ENCODE measurements around the gene MAPRE3. TPM values are rescaled to one million over a fixed set of nuclear protein-coding genes. Genes with fewer than 3 reads are reported as not detected.
A peak's percentile ranks its signal among the peaks of the same experiment; 100 is the strongest.

Gene MAPRE3
- total and polyA plus RNA-seq, 9 of the 15 experiments (the other 6 are each of a cell fraction or from before 2014, with no cell fraction given), result 0.70 to 43.2 (median 12.6) TPM

- TF ChIP-seq ZNF184 (CRISPR knock-in tag; IDR thresholded peaks at IDR 0.05), result no peak
- TF ChIP-seq MCM2 (IDR thresholded peaks at IDR 0.05; ENCODE audit: low read depth), result no peak
- no peak for TF ChIP-seq POLR2B (IDR thresholded peaks at IDR 0.05; ENCODE audit: low read depth, partially characterized antibody)
- TF ChIP-seq ELF4 (CRISPR knock-in tag; IDR thresholded peaks at IDR 0.05), result no peak
- no peak for TF ChIP-seq ZBED1 (IDR thresholded peaks at IDR 0.05)
- no peak for TF ChIP-seq ZFPM2 (CRISPR knock-in tag; IDR thresholded peaks at IDR 0.05)
- peak; percentile 47 for TF ChIP-seq ATF3 (IDR thresholded peaks at IDR 0.05)
- TF ChIP-seq ATF3 (CRISPR knock-in tag; conservative IDR thresholded peaks at IDR 0.05), result no peak
- TF ChIP-seq, protein P1, sequence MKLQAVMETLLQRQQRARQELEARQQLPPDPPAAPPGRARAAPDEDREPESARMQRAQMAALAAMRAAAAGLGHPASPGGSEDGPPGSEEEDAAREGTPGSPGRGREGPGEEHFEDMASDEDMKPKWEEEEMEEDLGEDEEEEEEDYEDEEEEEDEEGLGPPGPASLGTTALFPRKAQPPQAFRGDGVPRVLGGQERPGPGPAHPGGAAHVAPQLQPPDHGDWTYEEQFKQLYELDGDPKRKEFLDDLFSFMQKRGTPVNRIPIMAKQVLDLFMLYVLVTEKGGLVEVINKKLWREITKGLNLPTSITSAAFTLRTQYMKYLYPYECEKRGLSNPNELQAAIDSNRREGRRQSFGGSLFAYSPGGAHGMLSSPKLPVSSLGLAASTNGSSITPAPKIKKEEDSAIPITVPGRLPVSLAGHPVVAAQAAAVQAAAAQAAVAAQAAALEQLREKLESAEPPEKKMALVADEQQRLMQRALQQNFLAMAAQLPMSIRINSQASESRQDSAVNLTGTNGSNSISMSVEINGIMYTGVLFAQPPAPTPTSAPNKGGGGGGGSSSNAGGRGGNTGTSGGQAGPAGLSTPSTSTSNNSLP (IDR thresholded peaks at IDR 0.05; ENCODE audit: borderline replicate concordance, low read depth, low read length), result 0 out of 2 replicates have a peak, but pooled peaks have one; percentile 82
- TF ChIP-seq KLF16 (IDR thresholded peaks at IDR 0.05), result 0 out of 2 replicates have a peak, but pooled peaks have one; percentile 49
- peak; percentile 5; the same call in 1 of the 2 replicates for TF ChIP-seq NFIC (IDR thresholded peaks at IDR 0.05)
- no peak for TF ChIP-seq KAT8 (IDR thresholded peaks at IDR 0.05; ENCODE audit: low read depth)
- TF ChIP-seq SNIP1 (IDR thresholded peaks at IDR 0.05; ENCODE audit: low read depth), result no peak
- peak; percentile 73 to 76 for TF ChIP-seq FOXK2 (conservative IDR thresholded peaks at IDR 0.05 in 1 of 2, IDR thresholded peaks at IDR 0.05 in 1 of 2; ENCODE audit: low read depth in 2 of 2)
- TF ChIP-seq PHTF2 (CRISPR knock-in tag; IDR thresholded peaks at IDR 0.05), result peak; percentile 74; the same call in 1 of the 2 replicates
- TF ChIP-seq SMAD4 (CRISPR knock-in tag; conservative IDR thresholded peaks at IDR 0.05), result peak; percentile 88
- TF ChIP-seq NCOA4 (IDR thresholded peaks at IDR 0.05; ENCODE audit: partially characterized antibody), result no peak
- TF ChIP-seq, protein P2, sequence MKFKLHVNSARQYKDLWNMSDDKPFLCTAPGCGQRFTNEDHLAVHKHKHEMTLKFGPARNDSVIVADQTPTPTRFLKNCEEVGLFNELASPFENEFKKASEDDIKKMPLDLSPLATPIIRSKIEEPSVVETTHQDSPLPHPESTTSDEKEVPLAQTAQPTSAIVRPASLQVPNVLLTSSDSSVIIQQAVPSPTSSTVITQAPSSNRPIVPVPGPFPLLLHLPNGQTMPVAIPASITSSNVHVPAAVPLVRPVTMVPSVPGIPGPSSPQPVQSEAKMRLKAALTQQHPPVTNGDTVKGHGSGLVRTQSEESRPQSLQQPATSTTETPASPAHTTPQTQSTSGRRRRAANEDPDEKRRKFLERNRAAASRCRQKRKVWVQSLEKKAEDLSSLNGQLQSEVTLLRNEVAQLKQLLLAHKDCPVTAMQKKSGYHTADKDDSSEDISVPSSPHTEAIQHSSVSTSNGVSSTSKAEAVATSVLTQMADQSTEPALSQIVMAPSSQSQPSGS (CRISPR knock-in tag; IDR thresholded peaks at IDR 0.05), result no peak
- TF ChIP-seq, protein P3, sequence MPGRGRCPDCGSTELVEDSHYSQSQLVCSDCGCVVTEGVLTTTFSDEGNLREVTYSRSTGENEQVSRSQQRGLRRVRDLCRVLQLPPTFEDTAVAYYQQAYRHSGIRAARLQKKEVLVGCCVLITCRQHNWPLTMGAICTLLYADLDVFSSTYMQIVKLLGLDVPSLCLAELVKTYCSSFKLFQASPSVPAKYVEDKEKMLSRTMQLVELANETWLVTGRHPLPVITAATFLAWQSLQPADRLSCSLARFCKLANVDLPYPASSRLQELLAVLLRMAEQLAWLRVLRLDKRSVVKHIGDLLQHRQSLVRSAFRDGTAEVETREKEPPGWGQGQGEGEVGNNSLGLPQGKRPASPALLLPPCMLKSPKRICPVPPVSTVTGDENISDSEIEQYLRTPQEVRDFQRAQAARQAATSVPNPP (IDR thresholded peaks at IDR 0.05; ENCODE audit: borderline replicate concordance, insufficient read depth, insufficient read length), result no peak
- TF ChIP-seq HOMEZ (CRISPR knock-in tag; IDR thresholded peaks at IDR 0.05), result no peak
- peak; percentile 65; the same call in 1 of the 2 replicates for TF ChIP-seq CTBP1 (IDR thresholded peaks at IDR 0.05; ENCODE audit: borderline replicate concordance)
Measured at GRCh38 chr2:27006602-27007415, 36.4 kb downstream of the MAPRE3 start (continued).

All from K562 (cell line).